GM13977 (cell line): ENCODE measurements around the gene LCE3C.
A peak's percentile ranks its signal among the peaks of the same experiment; 100 is the strongest.

Experiments used
- DNase-seq: peaks from one replicate; pipeline ENCODE4 v3.0.0; 2012; ENCODE audit warnings: low spot score
- CTCF ChIP-seq: IDR thresholded peaks from 2 replicates; pipeline ENCODE4 v1.5.1; 2012; ENCODE audit warnings: mild to moderate bottlenecking, control low read depth; ENCODE audit not compliant: insufficient read depth; ENCODE audit errors: extremely low read depth, missing control alignments
- in situ Hi-C: fragments of 300-500 bp; cut with MboI; formaldehyde crosslinking; loops from one replicate; pipeline ENCODE4 v1.12.0; 2022; ENCODE audit warnings: low sequenced_read_pairs, low pct_unique_long_range_greater_than_20kb, mixed read lengths, inconsistent platforms; ENCODE audit not compliant: unreplicated experiment

Gene LCE3C

DNA sequence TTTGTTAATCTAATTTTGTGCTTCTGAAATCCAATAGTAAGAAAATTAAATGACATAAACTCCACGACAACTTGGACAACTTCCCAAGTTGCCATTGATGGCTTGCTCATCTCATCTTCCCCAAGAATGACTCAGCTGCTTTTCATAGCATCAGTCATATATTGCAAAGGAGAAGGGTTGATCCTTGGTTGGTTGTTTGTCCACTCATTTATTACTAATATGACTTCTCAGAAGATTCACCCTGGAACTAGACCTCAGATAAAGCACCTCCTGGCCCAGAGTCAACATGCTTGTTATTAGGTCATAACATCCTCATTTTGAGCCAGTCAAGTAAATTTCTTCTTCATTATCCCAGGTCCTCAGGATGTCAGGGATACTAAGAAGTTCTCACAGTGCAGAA is 17.4 kb upstream of the LCE3C start:
- in situ Hi-C loops = no loop called here
- no peak for TF ChIP-seq CTCF
- DNase-seq = no peak

DNA sequence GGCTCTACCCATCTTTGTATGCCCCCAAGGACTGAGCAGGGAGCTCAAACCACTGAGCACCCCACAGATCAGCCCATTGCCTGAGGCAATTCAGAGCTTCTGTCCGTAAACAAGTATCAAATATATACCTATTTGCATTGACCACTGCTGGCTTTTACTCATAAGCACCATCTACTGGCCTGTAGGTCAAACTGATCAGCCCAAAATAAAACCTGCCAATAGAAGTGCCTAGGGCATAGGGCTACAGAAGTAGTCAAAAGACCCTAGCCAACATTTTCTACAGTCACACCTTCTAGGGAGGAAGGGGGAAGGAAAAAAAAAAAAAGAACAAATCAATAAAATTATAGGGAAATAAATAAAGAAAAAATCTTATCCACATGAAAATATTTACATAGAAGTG is 14.4 kb upstream of the LCE3C start:
- DNase-seq = no peak
- in situ Hi-C loops = no loop called here
- peak; percentile 9 for TF ChIP-seq CTCF

- no peak for DNase-seq
- no peak for TF ChIP-seq CTCF
- in situ Hi-C loops = no loop called here
Measured at GRCh38 chr1:152596986-152597385, 3.0 kb upstream of the LCE3C start.

DNA sequence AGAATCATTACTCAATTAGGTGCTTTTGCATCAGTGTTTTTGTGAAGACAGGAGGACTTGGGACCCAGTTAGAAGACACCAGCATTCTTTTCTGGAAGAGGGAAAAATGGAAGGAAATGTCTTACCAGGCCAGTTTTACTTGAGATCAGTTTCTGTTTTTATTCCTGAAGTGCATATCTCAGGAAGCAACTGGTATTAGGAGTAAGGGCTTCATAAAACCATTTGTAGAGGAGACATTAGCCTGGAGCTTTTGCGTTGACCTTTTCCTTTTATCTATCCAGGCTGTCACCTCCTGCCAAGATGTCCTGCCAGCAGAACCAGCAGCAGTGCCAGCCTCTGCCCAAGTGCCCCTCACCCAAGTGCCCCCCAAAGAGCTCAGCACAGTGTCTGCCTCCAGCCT is 13.5 kb downstream of the LCE3C start, which contains the start of gene LCE3B:
LCE3B (plus strand) TSS at position 301 of the 400 bp plus-strand sequence; CDS start at position 301, 0 bp downstream.
- TF ChIP-seq CTCF = no peak
- no peak for DNase-seq
- in situ Hi-C loops = no loop called here

GRCh38 chr1:152621993-152622392 is 22.0 kb downstream of the LCE3C start:
- in situ Hi-C loops = no loop called here
- no peak for DNase-seq
- TF ChIP-seq CTCF = no peak

DNA sequence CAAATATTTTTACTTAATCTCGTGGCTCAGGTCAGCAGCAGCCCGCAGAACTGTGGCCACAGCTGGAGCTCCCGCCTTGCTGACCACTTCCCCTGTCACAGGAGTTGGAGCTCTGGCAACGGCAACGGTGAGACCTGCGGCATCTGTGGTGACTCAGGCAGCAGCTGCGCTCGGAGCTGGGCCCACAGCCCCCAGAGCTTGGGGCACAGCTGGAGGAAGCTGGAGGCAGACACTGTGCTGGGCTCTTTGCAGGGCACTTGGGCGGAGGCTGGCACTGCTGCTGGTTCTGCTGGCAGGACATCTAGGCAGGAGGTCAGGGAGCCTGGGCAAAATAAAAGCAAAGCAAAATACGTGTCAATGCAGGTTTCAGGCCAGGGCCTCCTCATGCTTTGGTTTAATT is 22.8 kb downstream of the LCE3C start, which contains the start of gene LCE3A:
LCE3A (minus strand) TSS at position 301 of the 400 bp plus-strand sequence; CDS start at position 301, 0 bp downstream.
- in situ Hi-C loops = no loop called here
- no peak for TF ChIP-seq CTCF
- DNase-seq = no peak

- peak; percentile 48 for TF ChIP-seq CTCF
- in situ Hi-C loops = no loop called here
- peak; percentile 40 for DNase-seq
Measured at GRCh38 chr1:152623203-152623844, 23.3 kb downstream of the LCE3C start.
